Liver (tissue), 9 donors: Measurements from ENCODE around the gene GNPTG. TPM values are rescaled to one million over a fixed set of nuclear protein-coding genes. Genes with fewer than 3 reads are reported as not detected.

Source experiments
- DNase-seq: peaks from one replicate; pipeline ENCODE4 v3.0.0-alpha.2; 2017; ENCODE audit warnings: low spot score
- H3K27ac ChIP-seq, 2 donors: one replicate each; pipeline ENCODE4 v1.7.0; 2013; ENCODE audit warnings: inconsistent platforms in 2 of 2, low read length in 2 of 2, control low read depth in 1 of 2, low read depth in 1 of 2, mild to moderate bottlenecking in 1 of 2
- H3K27me3 ChIP-seq, 4 donors: one replicate each; pipeline versions ENCODE4 v1.6.1 to v1.7.0; 2013; ENCODE audit warnings: low read length in 3 of 4, inconsistent platforms in 1 of 4, mild to moderate bottlenecking in 1 of 4, moderate library complexity in 1 of 4; ENCODE audit not compliant: control insufficient read depth in 4 of 4, insufficient read depth in 4 of 4
- H3K36me3 ChIP-seq, 4 donors: one replicate each; pipeline versions ENCODE4 v1.6.1 to v1.7.0; 2013; ENCODE audit warnings: low read length in 3 of 4, mild to moderate bottlenecking in 3 of 4, low read depth in 1 of 4, moderate library complexity in 1 of 4; ENCODE audit not compliant: control insufficient read depth in 4 of 4, insufficient read depth in 3 of 4
- H3K4me1 ChIP-seq, 4 donors: one replicate each; pipeline versions ENCODE4 v1.6.1 to v1.7.0; 2013; ENCODE audit warnings: low read length in 3 of 4, mild to moderate bottlenecking in 3 of 4, moderate library complexity in 1 of 4; ENCODE audit not compliant: control insufficient read depth in 4 of 4, insufficient read depth in 4 of 4
- H3K4me3 ChIP-seq, 3 donors: one replicate each; pipeline versions ENCODE4 v1.6.1 to v1.7.0; 2013; ENCODE audit warnings: low read length in 3 of 3, control low read depth in 1 of 3, low read depth in 1 of 3, mild to moderate bottlenecking in 1 of 3
- H3K9ac ChIP-seq, 2 donors: one replicate each; pipeline ENCODE4 v1.7.0; 2013; ENCODE audit warnings: low read length in 2 of 2, mild to moderate bottlenecking in 2 of 2, moderate library complexity in 2 of 2, control low read depth in 1 of 2, low read depth in 1 of 2
- H3K9me3 ChIP-seq, 4 donors: one replicate each; pipeline versions ENCODE4 v1.6.1 to v1.7.0; 2013; ENCODE audit warnings: low read length in 3 of 4; ENCODE audit not compliant: control insufficient read depth in 4 of 4
- EGR1 ChIP-seq, 2 donors: IDR thresholded peaks; 2 replicates each; pipeline ENCODE4 v1.6.1; 2016 to 2018; ENCODE audit warnings: antibody characterized with exemption in 2 of 2, low read depth in 2 of 2
- HNF4A ChIP-seq, 2 donors: conservative IDR thresholded peaks; 2 replicates each; pipeline ENCODE4 v1.6.1; 2016; ENCODE audit warnings: antibody characterized with exemption in 2 of 2, mild to moderate bottlenecking in 2 of 2
- JUND ChIP-seq, 2 donors: IDR thresholded peaks; 2 replicates each; pipeline ENCODE4 v1.6.1; 2016; ENCODE audit warnings: antibody characterized with exemption in 2 of 2
- NR2F2 ChIP-seq: IDR thresholded peaks from 2 replicates; pipeline ENCODE4 v1.6.1; 2016; ENCODE audit warnings: antibody characterized with exemption
- YY1 ChIP-seq: IDR thresholded peaks from 2 replicates; pipeline ENCODE4 v1.6.1; 2016; ENCODE audit warnings: antibody characterized with exemption, mild to moderate bottlenecking
- WGBS: extraction: QIAGEN DNeasy Blood & Tissue Kit; methylation state at CpG from one replicate; pipeline ENCODE4 v1.1.7; 2013; 5-methylcytosine and 5-hydroxymethylcytosine counted together
- polyA plus RNA-seq, 2 donors: library from polyadenylated mRNA; stranded (reverse) in 1 of 2; unstranded in 1 of 2; fragments of 200-250 nt in 1 of 2; fragments of >200 nt in 1 of 2; fragmentation: Nextera tagmentation in 1 of 2; extraction: Ambion mirVana in 1 of 2; gene quantifications; one replicate each; pipeline versions ENCODE4 v1.2.1 to v1.2.3, GENCODE V29; 2013 to 2015
- total RNA-seq, 2 donors: library from RNA; depleted of rRNA; stranded (reverse); fragments of >200 nt; gene quantifications; one replicate each; pipeline ENCODE4 v1.2.3, GENCODE V29; 2014
- TF ChIP-seq, protein P1 (sequence below): fragments of 150-350 bp; IDR thresholded peaks from 2 replicates; pipeline ENCODE4 v1.5.1; 2017; ENCODE audit warnings: improper control_type of control experiment, low read depth, low read length; ENCODE audit not compliant: missing input control
- TF ChIP-seq, protein P2 (sequence below): IDR thresholded peaks from 2 replicates; pipeline ENCODE4 v1.6.1; 2016; ENCODE audit warnings: antibody characterized with exemption
- TF ChIP-seq, protein P3 (sequence below): IDR thresholded peaks from 2 replicates; pipeline ENCODE4 v1.6.1; 2016; ENCODE audit warnings: antibody characterized with exemption
- donor health status: healthy.
- donor health status: healthy.
- donor health status: healthy.
- donor health status: healthy.
- donor health status: healthy.

GNPTG gene
- total and polyA plus RNA-seq, 4 donors = 24.4 to 79.6 (median 41.0) TPM

DNA sequence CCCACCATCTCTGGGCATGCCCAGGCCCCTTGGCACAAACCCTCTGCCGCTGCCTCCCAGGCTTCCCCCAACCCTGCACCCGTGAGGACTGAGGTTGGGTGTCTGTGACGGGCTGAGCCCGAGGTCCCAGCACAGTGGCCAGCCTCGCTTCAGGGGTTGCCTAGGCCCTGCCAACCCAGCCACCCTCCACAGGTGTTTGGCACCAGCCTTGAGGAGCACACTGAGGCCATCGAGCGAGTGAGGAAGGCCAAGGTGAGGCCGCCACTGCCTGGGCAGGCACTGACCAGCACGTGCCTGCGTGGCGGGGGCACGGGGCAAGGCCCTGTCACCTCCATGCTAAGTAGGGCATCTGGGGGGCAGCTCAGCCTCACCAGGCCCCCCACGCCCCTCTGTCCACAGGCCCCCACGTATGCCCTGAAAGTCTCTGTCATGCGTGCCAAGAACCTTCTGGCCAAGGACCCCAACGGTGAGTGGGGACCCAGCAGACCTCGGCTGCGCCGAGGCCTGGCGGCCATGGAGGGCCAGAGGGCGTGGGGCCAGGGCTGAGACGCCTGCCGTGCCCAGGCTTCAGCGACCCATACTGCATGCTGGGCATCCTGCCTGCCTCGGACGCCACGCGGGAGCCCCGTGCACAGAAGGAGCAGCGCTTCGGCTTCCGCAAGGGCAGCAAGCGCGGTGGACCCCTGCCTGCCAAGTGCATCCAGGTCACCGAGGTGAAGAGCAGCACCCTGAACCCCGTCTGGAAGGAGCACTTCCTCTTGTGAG, 10.8 kb upstream of the GNPTG start:
- TF ChIP-seq JUND (IDR thresholded peaks at IDR 0.05) (no peak), EGR1 (IDR thresholded peaks at IDR 0.05; ENCODE audit: low read depth in 2 of 2) (no peak), NR2F2 (no peak), HNF4A (conservative IDR thresholded peaks at IDR 0.05) (no peak)
- TF ChIP-seq, protein P1, sequence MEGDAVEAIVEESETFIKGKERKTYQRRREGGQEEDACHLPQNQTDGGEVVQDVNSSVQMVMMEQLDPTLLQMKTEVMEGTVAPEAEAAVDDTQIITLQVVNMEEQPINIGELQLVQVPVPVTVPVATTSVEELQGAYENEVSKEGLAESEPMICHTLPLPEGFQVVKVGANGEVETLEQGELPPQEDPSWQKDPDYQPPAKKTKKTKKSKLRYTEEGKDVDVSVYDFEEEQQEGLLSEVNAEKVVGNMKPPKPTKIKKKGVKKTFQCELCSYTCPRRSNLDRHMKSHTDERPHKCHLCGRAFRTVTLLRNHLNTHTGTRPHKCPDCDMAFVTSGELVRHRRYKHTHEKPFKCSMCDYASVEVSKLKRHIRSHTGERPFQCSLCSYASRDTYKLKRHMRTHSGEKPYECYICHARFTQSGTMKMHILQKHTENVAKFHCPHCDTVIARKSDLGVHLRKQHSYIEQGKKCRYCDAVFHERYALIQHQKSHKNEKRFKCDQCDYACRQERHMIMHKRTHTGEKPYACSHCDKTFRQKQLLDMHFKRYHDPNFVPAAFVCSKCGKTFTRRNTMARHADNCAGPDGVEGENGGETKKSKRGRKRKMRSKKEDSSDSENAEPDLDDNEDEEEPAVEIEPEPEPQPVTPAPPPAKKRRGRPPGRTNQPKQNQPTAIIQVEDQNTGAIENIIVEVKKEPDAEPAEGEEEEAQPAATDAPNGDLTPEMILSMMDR = no peak
- TF ChIP-seq, protein P2, sequence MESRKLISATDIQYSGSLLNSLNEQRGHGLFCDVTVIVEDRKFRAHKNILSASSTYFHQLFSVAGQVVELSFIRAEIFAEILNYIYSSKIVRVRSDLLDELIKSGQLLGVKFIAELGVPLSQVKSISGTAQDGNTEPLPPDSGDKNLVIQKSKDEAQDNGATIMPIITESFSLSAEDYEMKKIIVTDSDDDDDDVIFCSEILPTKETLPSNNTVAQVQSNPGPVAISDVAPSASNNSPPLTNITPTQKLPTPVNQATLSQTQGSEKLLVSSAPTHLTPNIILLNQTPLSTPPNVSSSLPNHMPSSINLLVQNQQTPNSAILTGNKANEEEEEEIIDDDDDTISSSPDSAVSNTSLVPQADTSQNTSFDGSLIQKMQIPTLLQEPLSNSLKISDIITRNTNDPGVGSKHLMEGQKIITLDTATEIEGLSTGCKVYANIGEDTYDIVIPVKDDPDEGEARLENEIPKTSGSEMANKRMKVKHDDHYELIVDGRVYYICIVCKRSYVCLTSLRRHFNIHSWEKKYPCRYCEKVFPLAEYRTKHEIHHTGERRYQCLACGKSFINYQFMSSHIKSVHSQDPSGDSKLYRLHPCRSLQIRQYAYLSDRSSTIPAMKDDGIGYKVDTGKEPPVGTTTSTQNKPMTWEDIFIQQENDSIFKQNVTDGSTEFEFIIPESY = no peak
- Histone ChIP-seq H3K36me3 (no peaks in the 10 kb centered on the region), H3K27me3 (no peaks in the 10 kb centered on the region), H3K4me3 (no peak overlapping the region), H3K9ac (no peak overlapping the region), H3K27ac (no peak overlapping the region), H3K4me1 (peaks cover 5 to 24% (median 15%) of the 10 kb centered on the region in 4 donors), H3K9me3 (no peaks in the 10 kb centered on the region)
- no peak for DNase-seq
- 88% methylated on average over 36 of the region's 36 CpGs for WGBS

DNA sequence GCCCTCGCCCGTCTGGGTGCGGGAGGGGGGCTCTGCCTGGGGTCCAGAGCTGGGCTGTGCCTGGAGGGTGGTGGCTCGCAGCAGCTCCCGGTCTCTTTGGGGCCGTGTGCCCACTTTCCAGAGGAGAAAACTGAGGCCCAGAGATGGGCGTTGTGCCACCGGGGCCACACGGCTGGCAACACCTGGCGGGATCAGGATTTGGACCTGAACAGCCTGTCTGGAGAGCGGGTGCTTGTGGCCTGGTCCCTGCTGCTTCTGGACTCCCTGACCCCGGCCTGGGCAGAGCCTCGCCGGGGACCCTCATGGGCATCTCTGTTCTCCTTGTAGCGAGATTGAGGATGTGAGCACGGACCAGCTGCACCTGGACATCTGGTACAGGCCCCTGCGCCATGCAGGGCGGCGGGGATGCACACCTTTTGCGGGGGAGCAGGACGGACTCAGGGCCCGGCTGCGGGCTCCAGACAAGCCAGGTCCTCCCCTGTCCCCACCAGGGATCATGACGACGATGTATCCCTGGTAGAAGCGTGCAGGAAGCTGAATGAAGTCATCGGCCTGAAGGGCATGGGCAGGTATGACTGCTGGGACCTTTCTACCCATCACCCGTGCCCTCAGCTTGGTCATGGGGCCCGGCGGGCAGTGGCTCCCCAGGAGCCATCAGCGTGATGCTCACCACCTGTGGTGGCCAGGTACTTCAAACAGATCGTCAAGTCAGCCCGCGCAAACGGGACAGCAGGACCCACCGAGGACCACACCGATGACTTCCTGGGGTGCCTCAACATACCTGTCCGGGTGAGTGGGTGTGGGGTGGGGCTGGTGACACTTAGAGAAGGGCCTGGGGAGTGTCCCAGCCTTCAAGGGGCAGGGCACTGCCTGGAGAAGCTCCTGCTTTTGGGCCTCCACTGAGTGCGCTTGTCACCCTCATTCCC, 10.0 kb upstream of the GNPTG start:
- peaks cover 5 to 24% (median 15%) of the 10 kb centered on the region in 4 donors for H3K4me1 ChIP-seq
- no peaks in the 10 kb centered on the region for H3K9me3 ChIP-seq
- no peak overlapping the region for H3K9ac ChIP-seq
- H3K4me3 ChIP-seq = no peak overlapping the region
- H3K36me3 ChIP-seq = no peaks in the 10 kb centered on the region
- WGBS = 89% methylated on average over 39 of the region's 39 CpGs
- no peak overlapping the region for H3K27ac ChIP-seq
- TF ChIP-seq JUND (IDR thresholded peaks at IDR 0.05) = no peak
- TF ChIP-seq, protein P1 = no peak
- TF ChIP-seq YY1 = no peak
- TF ChIP-seq HNF4A (conservative IDR thresholded peaks at IDR 0.05) = no peak
- TF ChIP-seq, protein P3, sequence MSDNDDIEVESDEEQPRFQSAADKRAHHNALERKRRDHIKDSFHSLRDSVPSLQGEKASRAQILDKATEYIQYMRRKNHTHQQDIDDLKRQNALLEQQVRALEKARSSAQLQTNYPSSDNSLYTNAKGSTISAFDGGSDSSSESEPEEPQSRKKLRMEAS = no peak
- no peak for DNase-seq
- H3K27me3 ChIP-seq = no peaks in the 10 kb centered on the region
